Fibroblast of mammary gland (primary cell): Measurements from ENCODE around the gene PRKCH.

Experiments
- DNase-seq: peaks from one replicate; pipeline ENCODE4 v3.0.0-alpha.2; 2010; ENCODE audit warnings: low read depth
- H3K4me3 ChIP-seq: 2 replicates; pipeline ENCODE4 v1.5.1; 2011; ENCODE audit warnings: low read depth, mild to moderate bottlenecking, low read length, moderate library complexity; ENCODE audit not compliant: control insufficient read depth
- TF ChIP-seq, protein P1 (sequence below): conservative IDR thresholded peaks from 2 replicates; pipeline ENCODE4 v1.5.1; 2011; ENCODE audit warnings: low read depth, low read length, inconsistent platforms; ENCODE audit not compliant: control insufficient read depth, insufficient read depth

PRKCH gene

DNA sequence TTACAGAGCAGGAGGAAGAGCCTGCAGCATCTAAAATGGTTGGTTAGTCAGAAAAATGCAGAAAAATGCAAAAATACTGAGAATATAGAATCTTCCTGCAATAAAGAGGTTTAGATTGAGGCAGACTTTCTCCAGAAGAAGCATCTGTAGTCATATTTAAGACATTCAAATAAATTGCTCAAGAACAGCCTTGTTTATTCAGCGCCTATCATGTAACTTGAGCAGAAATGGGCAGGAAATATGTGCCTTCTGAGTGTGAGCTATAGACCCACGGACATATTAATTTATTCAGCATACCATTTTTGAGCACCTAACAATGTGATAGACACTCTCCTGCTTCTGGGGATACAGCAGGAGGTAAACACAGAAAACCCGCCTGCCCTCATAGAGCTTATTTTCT lies 272.0 kb downstream of the PRKCH start:
- TF ChIP-seq, protein P1, sequence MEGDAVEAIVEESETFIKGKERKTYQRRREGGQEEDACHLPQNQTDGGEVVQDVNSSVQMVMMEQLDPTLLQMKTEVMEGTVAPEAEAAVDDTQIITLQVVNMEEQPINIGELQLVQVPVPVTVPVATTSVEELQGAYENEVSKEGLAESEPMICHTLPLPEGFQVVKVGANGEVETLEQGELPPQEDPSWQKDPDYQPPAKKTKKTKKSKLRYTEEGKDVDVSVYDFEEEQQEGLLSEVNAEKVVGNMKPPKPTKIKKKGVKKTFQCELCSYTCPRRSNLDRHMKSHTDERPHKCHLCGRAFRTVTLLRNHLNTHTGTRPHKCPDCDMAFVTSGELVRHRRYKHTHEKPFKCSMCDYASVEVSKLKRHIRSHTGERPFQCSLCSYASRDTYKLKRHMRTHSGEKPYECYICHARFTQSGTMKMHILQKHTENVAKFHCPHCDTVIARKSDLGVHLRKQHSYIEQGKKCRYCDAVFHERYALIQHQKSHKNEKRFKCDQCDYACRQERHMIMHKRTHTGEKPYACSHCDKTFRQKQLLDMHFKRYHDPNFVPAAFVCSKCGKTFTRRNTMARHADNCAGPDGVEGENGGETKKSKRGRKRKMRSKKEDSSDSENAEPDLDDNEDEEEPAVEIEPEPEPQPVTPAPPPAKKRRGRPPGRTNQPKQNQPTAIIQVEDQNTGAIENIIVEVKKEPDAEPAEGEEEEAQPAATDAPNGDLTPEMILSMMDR: no peak
- no peak overlapping the region for H3K4me3 ChIP-seq
- no peak for DNase-seq

DNA sequence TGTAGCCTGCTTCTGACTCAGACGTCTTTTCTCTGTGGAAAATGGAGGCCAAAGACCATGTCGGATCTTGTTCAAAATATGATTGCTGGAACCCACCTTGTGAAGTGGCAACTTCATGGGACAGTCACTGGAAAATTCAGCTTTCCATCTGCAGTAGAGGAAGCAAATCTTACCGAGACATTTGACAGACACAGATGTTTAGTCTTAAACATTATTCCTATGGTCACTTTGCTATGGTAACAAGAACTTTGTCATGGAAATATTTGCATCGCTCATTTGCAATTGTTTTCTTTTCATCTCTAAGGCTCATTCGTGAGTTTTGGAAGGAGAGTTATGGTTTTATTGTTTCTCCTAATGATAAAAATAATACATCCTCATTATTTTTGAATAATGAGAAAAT lies 275.6 kb downstream of the PRKCH start:
- TF ChIP-seq, protein P1: no peak
- no peak overlapping the region for H3K4me3 ChIP-seq
- no peak for DNase-seq

DNA sequence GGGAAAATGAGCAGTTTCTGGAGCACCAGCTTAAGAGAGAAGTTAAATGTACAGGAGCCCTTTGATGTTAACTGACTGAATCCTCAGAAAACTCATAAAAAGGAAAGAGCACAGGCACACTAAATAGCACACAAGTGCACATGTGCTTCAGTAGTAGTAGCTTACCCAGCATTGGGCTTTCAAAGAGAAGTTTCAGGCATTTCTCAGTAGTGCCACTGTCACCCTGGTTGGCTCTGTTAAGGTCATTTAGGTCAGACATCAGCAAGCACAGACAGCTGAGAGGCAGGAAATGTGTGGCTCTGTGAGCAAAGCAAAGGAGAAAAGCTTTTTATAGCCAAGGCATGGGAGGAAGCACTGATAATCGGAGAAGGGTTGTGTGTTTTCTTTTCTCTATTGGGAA lies 277.6 kb downstream of the PRKCH start:
- no peak overlapping the region for H3K4me3 ChIP-seq

DNA sequence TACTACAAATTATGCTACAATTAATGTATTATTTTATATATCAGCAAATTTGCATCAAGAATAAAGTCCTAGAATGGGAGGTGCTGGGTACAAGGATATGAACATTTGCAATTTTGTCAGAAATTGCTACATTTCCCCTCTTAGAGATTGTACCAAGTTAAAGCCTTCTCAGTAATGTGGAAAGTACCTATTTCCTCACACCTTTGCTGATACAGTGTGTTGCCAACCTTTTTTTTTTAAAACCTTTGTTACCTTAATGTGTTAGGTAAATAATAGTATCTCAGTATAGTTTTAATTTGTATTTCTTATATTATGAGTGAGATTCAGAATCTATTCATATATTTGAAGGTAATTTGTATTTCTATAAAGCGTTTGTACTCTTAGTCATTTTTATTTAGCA lies 278.6 kb downstream of the PRKCH start:
- TF ChIP-seq, protein P1: no peak
- no peak overlapping the region for H3K4me3 ChIP-seq
- DNase-seq: no peak

More for the DNA sequence above, 277.6 kb downstream of the PRKCH start:
- TF ChIP-seq, protein P1: no peak
- no peak for DNase-seq
